K562 treated with DMSO at 1 percent for 4 hours (cell line): ENCODE measurements around the gene STAP2. TPM values are rescaled to one million over a fixed set of nuclear protein-coding genes. Genes with fewer than 3 reads are reported as not detected.

Source experiments
- total RNA-seq: library from RNA; unstranded; fragments of 300-600 nt; gene quantifications from 2 replicates; pipeline ENCODE4 v1.2.3, GENCODE V29; 2022; ENCODE audit not compliant: insufficient read depth

STAP2 gene
- total RNA-seq: 0.70 and 0.85 TPM in 2 replicates

GRCh38 chr19:4338441-4339355 lies at the start of gene STAP2:
Gene STAP2, minus strand, starts transcription at chr19:4338827. Its CDS starts 74 bp downstream, at chr19:4338753.

DNA sequence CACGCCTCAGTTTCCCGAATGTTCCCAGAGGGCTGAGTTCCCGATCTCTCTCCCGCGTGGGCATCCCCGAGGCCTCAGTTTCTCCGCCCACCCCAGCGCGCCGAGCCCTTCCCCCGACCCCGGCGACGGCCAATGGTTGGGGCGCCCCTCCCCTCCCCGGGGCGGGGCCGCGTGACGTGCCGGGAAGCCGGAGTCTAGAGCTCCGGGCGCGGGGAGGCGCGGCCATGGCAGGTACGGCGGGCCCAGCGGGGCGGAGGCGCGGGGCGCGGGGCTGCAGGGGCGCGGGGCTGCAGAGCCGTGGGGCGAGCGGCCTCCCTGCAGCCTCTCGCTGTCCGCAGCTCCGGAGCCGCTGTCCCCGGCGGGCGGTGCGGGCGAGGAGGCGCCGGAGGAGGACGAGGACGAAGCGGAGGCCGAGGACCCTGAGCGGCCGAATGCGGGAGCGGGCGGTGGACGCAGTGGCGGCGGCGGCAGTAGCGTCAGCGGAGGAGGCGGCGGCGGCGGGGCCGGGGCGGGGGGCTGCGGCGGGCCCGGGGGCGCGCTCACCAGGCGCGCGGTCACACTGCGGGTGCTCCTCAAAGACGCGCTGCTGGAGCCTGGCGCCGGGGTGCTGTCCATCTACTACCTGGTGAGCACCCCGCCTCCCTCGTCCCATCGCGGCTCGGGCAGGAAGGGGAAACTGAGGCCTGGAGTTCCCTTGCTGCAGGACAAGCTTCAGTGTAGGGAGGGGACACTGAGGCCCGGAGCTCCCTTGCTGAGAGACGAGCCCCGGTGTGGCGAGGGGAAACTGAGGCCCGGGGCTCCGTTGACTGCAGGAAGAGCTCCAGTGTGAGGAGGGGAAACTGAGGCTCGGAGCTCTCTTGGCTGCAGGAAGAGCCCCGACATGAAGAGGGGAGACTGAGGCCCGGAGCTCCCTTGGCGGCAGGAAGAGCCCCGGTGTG lies 5.0 kb upstream of the STAP2 start, which contains the start of gene MPND:
Gene MPND, plus strand, starts transcription at position 193 of the 938 bp plus-strand sequence. Its CDS starts 32 bp downstream, at position 225.

GRCh38 chr19:4304538-4305256 lies 33.9 kb downstream of the STAP2 start, which contains the start of gene FSD1:
Gene FSD1, plus strand, starts transcription at chr19:4304598. Its CDS starts 149 bp downstream, at chr19:4304747.

DNA sequence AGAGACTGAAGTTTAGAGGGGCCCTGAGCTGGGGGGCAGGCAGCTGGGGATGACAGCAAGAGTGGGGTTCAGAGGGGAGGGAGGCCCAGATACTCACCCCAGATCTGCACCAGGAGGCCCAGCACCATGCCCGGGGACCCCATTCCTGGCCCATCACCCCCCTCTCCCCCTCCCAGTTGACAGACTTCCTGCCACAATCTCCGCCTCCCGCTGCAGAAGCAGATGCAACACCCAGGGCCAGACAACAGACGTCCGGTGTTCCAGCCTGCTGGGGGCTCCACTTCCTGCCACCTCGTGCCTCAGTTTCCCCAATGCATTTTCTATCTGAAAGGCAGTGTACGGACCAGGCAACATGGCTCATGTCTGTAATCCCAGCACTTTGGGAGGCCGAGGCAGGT lies 36.4 kb downstream of the STAP2 start, which contains the start of gene TMIGD2:
Gene TMIGD2, minus strand, starts transcription at position 147 of the 398 bp plus-strand sequence. Its CDS starts 4 bp downstream, at position 143.

GRCh38 chr19:4278419-4279266 lies 60.0 kb downstream of the STAP2 start, which contains the start of gene SHD:
Gene SHD, plus strand, starts transcription at chr19:4279266. Its CDS starts 798 bp downstream, at chr19:4280064.

Other genes with a start within 250 kb of the STAP2 start
- gene MAP2K2, start 214.7 kb downstream of the STAP2 start, total RNA-seq: 283 and 292 TPM in 2 replicates
- not detected in 2 replicates for gene CREB3L3, start 185.2 kb downstream of the STAP2 start, total RNA-seq
- 30.7 and 40.3 TPM in 2 replicates for gene SIRT6, start 156.3 kb downstream of the STAP2 start, total RNA-seq
- gene ANKRD24, start 156.1 kb downstream of the STAP2 start, total RNA-seq: 0.24 and 0.30 TPM in 2 replicates
- gene EBI3, start 109.3 kb downstream of the STAP2 start, total RNA-seq: 0.85 TPM in 1 of 2 replicates, not detected in the other
- gene YJU2, start 91.7 kb downstream of the STAP2 start, total RNA-seq: 25.6 and 27.0 TPM in 2 replicates
- gene SHD, start 59.6 kb downstream of the STAP2 start, total RNA-seq: 0.55 and 1.1 TPM in 2 replicates
- not detected in 2 replicates for gene TMIGD2, start 36.4 kb downstream of the STAP2 start, total RNA-seq
- 0.74 and 0.93 TPM in 2 replicates for gene FSD1, start 34.2 kb downstream of the STAP2 start, total RNA-seq
- gene MPND, start 4.7 kb upstream of the STAP2 start, total RNA-seq: 12.9 and 15.1 TPM in 2 replicates
- gene SH3GL1, start 61.7 kb upstream of the STAP2 start, total RNA-seq: 77.3 and 84.6 TPM in 2 replicates
- 58.3 and 66.5 TPM in 2 replicates for gene CHAF1A, start 63.8 kb upstream of the STAP2 start, total RNA-seq
- gene UBXN6, start 119.0 kb upstream of the STAP2 start, total RNA-seq: 120 and 153 TPM in 2 replicates
- 38.3 and 46.6 TPM in 2 replicates for gene HDGFL2, start 133.5 kb upstream of the STAP2 start, total RNA-seq
- gene PLIN4, start 179.7 kb upstream of the STAP2 start, total RNA-seq: 0.22 and 0.23 TPM in 2 replicates
- gene PLIN5, start 196.4 kb upstream of the STAP2 start, total RNA-seq: 1.2 TPM in 1 of 2 replicates, not detected in the other
- gene LRG1, start 201.2 kb upstream of the STAP2 start, total RNA-seq: 15.1 and 16.1 TPM in 2 replicates
- gene SEMA6B, start 220.9 kb upstream of the STAP2 start, total RNA-seq: 2.4 and 3.2 TPM in 2 replicates